Keratinocyte (primary cell): ENCODE measurements around the gene KRT71.

Experiments used
- CTCF ChIP-seq, 3 experiments: IDR thresholded peaks in 1 of 3; conservative IDR thresholded peaks in 1 of 3; optimal IDR thresholded peaks in 1 of 3; 2 replicates in 2 of 3; 3 replicates in 1 of 3; pipeline versions ENCODE3 to v1.5.1; 2011; ENCODE audit warnings: low read length in 3 of 3, mild to moderate bottlenecking in 3 of 3, moderate library complexity in 2 of 3, control low read depth in 1 of 3, inconsistent platforms in 1 of 3; ENCODE audit not compliant: insufficient read depth in 2 of 3; ENCODE audit errors: extremely low read depth in 1 of 3
- EZH2 ChIP-seq: IDR thresholded peaks from one replicate; pipeline ENCODE4 v1.6.1; 2012; ENCODE audit warnings: inconsistent platforms, mild to moderate bottlenecking, low read length, moderate library complexity

- TF ChIP-seq CTCF (optimal IDR thresholded peaks at IDR 0.05 in 1 of 3, IDR thresholded peaks at IDR 0.05 in 1 of 3, conservative IDR thresholded peaks at IDR 0.05 in 1 of 3; ENCODE audit: extremely low read depth in 1 of 3, insufficient read depth in 2 of 3, low read length in 3 of 3) (no peak), EZH2 (no peak)
Measured at GRCh38 chr12:52573743-52574142, 20.8 kb upstream of the KRT71 start, which contains the start of gene KRT74.
